ENCODE results near the gene NPAT.
"Not testable (repeated sequence)": the region's sequence is repeated elsewhere in the genome, so short reads cannot be mapped to it uniquely, and the experiment has no call there.

Gene NPAT

DNA sequence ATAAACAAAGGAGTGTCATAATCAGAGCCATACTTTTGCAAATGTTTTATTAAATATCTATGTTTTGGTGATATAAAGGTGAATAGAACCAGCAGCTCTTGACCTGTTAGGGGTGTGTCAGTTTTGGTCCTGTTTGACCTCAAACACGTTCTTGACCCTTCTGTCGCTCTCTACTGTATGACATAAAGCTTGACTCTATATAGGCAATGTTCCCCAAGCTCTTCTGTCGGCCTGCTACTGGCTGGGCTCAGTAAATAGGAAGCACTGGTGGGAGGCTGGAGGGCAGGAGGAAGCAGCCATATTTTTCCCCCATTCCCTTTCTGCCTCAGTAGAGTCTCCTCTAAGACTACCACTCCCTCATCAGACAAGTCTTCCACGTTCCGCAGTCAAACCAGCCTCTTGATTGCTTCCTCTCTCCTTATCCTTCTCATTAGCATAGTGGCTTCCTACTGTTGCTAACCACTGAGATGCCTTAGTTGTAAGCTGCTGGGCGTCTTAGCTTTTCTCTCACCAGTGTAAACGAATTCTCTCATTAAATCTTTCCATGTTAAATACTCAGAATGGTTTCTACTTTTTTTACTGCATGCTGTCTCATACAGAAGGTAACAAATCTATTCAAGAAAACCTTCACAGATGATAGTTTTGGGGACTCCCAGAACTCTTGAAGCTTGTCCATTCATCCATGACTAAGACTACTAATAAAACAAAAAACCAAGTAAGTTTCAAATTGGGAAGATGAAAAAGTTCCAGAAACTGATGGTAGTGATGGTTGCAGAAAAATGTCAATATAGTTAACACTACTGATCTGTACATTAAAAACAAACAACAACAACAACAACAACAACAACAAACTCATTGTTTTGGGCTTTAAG lies 3.3 kb downstream of the NPAT start:
- no peak for DNase-seq (ENCODE audit: low read depth, low spot score)

DNA sequence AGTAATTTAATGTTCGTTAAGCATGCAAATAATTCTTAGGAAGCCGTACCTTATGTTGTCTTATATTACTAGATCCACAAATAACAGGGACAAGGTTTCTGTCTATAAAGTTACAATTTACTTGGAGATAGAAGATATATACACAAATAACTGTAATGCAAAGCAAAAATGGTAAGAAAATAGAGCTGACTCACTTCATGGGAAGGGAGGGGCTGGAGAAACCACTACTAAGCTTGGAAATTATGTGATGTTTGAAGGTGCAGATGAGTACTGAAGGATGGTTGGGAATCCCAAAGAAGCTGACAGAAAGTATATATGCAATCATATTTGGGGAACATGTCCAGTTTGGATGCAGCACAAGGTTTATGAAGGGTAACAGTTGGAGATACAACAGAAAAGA lies 4.0 kb downstream of the NPAT start:
- DNase-seq (ENCODE audit: low read depth, low spot score), result no peak

DNA sequence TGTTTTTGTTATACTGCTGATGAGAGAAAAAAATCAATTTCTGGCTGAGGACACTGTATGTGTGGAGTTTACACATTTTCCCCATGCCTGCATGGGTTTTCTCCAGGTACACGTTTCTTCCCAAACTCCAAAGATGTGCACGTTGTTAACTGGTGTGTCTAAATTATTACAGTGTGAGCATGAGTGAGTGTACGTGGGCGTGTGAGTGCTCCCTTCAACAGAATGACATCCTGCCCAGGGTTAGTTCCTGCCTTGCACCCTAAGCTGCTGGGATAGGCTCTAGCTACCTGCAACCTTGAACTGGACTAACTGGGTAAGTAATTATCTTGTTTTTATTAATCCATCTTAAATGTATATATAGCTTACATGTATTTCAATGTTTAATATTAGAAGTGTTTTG lies 5.5 kb downstream of the NPAT start:
- DNase-seq (ENCODE audit: low read depth, low spot score), result no peak

DNA sequence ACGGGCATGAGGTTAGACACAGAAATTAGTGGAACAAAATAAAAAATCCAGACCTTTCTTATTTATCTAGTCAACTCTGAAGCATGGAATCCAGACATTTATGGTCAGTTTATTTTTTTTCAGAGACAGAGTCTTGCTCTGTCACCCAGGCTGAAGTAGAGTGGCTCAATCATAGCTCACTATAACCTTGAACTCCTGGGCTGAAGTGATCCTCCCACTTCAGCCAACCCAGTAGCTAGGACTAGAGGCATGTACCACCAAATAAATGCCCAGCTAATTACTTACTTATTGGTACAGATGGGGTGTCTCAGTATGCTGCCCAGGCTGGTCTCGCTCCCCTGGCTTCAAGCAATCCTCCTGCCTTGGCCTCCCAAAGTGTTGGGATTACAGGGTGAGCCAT lies 8.7 kb downstream of the NPAT start:
- no peak for DNase-seq (ENCODE audit: low read depth, low spot score)

DNA sequence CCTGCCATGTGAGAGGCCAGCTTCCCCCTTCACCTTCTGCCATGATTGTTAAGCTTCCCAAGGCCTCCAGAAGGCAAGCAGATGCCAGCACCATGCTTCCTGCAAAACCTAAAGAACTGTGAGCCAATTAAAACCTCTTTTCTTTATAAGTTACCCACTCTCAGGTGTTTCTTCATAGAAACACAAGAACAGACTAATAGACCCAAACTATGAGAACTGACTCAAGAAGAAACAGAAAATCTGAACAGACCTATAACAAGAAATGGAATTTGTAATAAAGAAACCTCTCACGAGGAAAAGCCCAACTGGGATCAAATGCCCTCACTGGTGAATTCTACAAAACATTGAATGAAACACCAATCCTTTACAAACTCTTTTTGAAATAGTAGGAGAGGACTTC lies 12.0 kb downstream of the NPAT start:
- DNase-seq (ENCODE audit: low read depth, low spot score), result no peak

DNA sequence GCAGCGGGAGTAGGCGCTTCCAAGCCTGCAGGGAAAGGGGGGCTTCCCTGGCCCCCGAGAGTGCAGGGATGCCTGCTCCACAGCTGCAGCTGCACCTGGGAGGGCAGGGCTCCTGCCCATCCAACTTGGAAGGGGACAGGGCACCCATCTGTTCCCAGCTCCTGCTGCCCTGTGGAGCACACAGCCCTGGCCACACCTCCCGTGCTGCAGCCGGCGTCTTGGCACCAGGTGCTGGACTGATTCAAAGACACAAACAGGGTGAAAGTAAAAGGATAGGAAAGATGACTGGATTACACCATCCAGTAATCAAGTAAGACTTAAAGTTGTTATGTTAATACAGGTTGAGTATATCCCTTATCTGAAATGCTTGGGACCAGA lies 14.8 kb downstream of the NPAT start:
- DNase-seq (ENCODE audit: low read depth, low spot score), result no peak

DNA sequence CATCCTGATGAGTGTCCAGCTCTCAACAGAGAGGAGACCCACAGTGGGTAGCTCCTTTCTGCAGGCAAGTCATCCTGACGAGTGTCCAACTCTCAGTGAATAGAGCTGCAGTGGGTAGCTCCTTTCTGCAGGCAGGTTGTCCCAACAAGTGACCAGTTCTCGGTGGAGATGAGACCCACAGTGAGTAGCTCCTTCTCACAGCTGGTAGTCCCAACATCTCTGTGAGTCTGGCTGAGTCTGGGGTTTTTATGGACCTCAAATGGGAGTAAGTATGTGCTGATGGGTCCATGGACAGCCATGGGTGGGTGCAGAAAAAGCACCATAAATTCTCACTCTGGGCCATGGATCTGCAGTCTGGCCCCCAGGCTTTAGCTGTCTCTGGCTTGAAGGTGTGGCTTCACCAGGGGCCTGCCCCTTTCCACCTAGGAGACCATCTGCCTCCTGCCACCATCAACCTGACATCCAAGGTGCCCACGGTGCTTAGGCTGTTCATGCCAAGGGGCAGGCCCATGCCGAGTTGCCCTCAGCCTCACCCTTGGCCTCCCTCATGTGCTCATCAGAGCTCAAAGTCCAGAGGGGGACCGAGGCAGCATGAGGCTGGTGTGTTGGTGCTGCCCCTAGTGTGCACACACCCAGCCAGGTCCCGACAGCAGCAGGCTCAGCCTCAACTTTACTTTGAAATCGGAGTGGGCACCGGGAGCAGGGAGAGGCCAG lies 15.3 kb downstream of the NPAT start:
- no peak for DNase-seq (ENCODE audit: low read depth, low spot score)

DNA sequence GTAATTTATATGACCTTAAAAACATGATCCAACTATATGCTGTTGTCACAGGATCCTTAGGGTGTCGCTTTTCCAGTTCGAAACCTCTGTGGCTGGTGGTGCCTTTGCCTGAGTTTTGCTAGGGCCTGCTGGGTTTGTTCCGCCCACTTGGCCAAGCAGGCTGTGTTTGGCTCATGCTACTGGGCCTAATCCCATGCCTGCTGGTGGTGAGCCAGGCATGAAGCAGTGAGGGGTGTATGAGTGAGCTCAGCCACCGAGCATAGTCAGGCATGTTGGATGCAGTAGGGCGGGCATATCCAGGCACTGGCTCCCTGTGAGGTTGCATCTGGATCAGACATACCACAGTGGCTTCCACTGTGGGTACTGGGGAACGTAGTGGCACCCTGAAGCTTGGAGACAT lies 16.3 kb downstream of the NPAT start:
- DNase-seq (ENCODE audit: low read depth, low spot score), result no peak

DNA sequence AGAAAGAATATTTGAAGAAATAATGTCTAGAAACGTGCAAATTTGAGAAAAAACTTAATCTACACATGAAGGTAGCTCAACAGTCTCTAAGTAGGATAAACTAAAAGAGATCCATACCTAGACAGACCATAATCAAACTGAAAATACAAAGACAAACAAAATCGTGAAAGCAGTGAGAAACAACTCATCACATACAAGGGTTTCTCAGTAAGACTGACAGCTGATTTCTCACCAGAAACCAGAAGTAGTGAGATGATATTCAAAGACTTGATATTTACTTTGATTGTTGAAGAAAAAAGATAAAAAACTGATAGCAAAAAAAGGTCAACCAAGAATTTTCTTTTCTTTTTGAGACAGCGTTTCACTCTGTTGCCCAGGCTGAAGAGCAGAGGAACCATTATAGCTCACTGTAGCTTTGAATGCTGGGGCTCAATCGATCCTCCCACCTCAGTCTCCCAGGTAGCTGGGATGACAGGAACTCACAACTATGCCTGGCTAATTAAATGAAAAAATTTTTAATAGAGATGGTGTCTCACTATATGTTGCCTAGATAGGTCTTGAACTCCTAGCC lies 17.4 kb downstream of the NPAT start:
- no peak for DNase-seq (ENCODE audit: low read depth, low spot score)

DNA sequence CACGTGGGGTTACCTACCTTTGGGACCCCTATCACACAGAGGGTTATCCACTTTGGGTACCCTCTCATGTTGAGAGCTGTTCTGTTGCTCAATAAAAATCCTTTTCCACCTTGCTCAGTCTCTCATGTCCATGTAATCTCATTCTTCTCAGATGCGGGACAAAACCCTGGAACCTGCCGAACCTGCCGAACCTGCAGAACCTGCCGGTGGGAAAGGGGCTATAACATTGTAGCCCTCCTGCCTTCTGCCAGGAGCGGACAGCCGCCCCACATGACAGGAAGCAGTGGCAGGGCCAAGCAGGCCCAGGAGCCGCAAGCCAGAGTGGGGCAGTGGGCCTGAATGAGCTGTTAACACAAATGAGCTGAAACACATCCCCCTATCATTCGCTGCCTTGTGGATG lies 18.1 kb downstream of the NPAT start:
- no peak for DNase-seq (ENCODE audit: low read depth, low spot score)

DNA sequence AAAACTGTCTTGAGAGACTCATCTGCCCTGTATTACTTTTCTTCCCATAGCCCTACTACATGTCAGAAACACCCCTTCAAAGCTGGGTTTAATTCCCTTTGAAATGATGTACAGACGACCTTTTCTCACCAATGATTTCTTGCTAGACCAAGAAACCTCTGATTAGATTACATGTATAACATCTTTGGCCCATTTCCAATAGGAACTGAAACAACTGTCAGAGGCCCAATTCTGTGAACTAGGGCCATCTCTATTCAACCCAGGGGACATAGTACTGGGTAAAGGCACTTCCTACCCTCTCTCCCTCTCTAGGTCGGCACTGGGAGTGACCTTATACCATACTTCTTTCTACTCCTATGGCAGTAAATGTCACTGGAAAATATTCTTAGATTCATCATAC lies 19.4 kb downstream of the NPAT start:
- no peak for DNase-seq (ENCODE audit: low read depth, low spot score)

DNA sequence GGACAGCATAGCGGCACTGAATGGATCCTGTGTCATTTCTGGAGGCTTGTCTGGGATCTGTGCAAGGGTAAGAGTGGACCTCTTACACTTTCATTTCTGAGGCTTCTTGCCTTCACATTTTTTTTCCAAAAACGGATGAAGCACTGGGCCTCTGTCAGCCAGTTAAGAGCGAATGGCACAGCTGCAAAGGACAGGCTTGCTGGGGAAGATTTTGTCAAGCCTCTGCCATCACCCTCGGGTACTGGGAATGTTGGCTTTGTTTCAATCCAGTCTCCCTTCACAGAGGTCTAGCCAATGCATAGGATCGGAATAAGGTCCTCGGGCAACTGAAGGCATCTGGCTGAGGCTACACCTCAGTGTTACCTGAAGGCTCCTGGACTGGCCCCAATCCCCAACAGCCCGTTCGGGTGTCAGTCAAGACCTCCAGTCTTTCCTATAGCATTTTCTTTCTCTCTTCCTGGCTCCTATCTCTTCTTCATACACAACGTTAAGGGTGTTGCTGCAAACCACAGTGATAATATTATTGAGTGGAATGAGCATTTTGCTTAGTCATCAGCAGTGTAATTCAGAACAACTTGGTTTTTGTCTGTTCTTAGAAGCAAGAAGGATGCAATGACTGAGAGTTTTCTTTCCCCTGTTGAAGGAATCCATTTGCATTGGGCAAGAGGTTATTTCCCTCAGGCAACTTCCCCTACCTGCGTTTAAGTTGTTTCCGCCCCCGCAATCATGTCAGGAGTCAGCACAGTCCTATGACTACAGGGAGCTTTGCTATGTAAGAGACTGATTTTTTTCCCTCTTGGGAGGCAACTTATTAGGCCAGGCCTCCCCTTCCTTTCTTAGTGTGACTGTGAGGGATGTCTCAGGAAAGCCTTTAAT lies 22.8 kb downstream of the NPAT start:
- peak; percentile 77 for DNase-seq (ENCODE audit: low read depth, low spot score)

DNA sequence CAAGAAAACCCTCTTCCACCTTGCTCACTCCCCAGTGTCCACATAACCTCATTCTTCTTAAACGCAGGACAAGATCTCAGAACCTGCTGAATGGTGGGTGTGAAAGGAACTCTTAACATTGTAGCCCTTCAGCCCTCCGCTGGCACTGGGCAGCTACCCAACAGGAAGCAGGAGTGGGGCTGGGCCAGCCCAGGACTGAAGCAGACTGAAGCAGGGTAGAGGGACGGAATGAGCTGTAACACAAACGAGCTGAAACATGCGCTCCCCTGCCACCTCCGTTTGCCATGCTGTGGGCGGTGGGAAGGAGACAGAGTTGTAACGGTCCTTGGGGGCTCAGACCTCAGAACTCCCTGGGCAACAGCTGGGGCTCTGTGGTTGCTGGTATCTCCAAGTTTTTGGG lies 23.6 kb downstream of the NPAT start:
- no peak for DNase-seq (ENCODE audit: low read depth, low spot score)

DNA sequence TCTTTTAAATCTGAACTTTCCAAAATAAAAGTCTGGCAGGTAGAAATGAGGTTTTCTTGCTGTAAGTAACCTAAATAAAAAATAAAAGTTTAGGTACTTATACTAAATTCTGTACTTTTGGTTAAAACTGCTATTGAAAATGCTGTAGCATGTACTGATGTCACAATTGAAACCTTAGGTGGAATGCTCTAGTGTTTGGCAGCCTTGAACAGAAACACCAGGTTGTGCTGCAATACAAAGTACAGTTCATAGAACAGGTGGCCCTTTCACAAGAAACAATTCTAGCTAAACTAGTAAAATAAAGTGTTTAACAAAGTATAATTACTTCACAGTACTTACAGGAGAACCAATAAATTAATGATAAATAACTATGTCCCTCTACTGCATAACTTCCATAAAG lies 25.1 kb downstream of the NPAT start:
- no peak for DNase-seq (ENCODE audit: low read depth, low spot score)

DNA sequence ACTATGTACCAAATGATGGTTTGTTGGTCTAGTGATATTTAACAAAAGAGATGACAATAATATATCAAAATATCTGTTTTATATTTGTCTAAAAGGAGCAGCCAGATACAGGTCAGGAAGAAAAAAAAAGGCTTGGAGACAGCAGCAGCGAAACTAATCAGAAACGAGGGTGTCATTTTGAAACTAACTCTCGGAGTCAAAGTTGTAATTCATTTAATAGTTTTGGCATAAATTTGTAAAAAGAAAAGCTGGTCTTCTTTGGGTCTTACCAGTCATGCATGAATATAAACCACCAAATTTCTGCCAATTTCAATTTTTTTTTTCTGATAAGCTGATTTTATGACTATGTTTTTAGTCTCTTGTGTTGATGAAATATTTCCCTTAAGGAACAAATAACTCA lies 25.5 kb downstream of the NPAT start:
- DNase-seq (ENCODE audit: low read depth, low spot score), result no peak

DNA sequence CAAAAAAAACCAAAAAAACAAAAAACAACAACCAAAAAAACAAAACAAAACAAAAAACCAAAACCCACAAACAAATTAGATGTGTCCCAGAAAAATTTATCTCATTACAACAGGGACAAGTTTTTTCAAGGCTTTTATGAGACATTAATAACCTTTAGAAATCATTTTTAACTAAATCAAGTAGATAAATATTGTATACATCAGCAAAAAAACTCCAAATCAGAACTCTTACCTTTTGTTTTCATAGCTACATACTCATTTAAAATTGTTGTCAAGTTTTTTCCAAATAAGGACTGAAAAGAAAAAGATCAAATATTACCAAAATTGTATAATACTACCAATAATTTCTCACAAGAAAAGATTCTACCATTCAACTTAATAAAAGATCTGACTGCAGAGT lies 28.7 kb downstream of the NPAT start:
- DNase-seq (ENCODE audit: low read depth, low spot score), result no peak

DNA sequence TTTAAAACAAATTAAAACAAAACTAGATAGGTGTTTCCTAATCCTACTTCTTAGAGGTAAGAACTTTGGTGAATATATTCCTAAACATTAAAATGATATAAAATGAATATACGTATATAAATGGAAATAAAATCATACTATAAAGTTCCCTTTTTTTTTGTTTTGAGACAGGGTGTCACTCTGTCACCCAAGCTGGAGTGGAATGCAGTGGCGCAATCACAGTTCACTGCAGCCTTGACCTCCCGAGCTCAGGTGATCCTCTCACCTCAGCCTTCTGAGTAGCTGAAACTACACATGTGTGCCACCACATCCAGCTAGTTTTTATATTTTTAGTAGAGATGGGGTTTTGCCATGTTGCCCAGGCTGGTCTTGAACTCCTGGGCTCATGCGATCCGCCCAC lies 44.9 kb downstream of the NPAT start:
- no peak for DNase-seq (ENCODE audit: low read depth, low spot score)

DNA sequence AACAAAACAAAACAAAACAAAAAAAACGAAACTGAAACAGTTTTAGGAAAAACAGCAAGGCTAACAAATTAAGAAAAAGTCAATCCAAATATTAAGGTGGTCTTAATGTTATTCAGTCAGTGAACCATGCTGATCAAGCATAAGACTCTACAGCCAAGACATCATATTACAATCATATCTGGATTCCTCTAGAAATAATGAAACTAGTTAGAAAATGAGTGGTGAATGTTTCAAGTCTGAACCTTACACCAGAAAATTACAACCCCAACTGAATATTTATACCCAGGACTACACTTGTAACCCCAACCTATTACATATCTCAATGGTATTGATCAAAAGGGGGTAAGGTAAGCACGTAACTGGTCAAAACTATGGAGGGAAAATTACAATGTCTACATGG lies 52.3 kb downstream of the NPAT start:
- DNase-seq (ENCODE audit: low read depth, low spot score), result no peak

DNA sequence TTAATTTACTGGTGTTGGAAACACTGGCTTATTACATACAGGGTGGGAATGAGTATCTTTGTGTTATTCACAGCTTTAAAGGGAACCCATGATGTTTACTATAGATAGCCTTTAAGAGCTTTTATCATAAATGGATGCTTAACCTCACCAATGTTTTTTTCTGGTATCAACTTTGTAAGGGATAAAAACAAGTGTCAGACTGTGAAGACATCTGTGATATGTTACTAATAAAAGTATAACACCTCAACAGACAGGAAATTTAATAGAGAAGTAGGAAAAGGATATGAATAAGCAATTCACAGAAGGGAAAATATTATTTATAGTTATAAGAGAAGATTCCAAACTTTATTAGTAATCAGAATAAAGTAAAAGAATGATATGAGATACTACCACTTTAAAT lies 54.8 kb downstream of the NPAT start:
- no peak for DNase-seq (ENCODE audit: low read depth, low spot score)

DNA sequence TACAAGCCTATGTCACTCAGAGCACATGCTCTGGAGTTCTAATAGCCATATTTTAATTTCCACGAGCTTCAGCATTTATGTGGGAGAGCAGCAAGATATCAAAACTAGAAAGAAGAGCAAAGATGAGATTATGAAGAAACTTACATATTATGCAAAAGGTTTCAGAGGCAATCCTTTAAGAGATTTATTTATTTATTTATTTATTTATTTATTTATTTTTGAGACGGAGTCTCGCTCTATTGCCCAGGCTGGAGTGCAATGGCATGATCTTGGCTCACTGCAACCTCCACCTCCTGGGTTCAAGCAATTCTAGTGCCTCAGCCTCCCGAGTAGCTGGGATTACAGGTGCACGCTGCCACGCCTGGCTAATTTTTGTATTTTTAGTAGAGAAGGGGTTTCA lies 59.6 kb downstream of the NPAT start:
- not testable (repeated sequence) for DNase-seq (ENCODE audit: low read depth, low spot score)

DNA sequence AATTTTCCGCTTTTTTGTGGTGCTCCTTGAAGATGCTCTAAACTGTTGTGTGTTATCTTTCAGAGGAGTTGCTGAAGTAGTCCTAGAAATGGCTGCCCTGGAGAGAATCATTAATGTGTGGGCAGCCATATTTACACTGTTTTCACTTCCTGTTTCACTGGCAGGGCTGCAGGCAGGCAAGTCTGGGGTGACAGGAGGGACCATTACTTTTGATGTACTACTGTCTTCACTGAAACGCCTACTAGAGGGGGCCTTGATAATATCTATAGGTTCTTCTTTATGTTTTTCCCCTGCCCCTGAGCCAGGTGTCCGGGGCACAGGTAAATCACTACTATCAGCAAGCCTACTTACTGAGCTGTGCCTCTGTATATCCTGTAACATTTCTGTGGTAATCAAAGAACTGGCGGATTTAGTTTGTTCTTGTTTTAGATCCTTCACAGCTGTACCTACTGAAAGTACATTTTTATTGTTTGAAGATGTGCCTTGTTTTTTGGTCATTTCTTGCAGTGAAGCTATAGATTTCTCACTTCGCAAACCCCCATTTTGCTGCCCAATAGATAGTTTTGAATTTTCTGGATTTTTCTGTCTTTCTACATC lies 61.4 kb downstream of the NPAT start:
- no peak for DNase-seq (ENCODE audit: low read depth, low spot score)

DNA sequence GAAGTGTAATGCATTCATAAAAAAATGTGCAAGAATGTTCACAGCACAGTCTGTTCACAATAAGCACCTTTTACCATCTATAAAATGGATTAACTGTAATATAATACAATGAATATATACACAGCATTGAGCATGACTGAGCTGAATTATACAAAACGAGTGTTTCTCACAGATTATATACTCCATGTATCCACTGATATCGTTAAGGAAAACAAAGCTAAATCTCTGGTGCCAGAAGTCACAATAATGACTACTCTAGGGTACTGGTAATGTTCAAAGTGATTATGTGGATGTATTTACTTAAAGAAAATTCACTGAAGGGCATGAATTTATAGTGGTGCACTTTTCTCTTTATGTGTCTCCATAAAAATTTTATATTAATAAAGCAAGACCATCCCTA lies 67.8 kb downstream of the NPAT start:
- DNase-seq (ENCODE audit: low read depth, low spot score), result no peak

All from ELF-1 (cell line).